ENCODE measurements around the gene PUSL1.

PUSL1 gene

DNA sequence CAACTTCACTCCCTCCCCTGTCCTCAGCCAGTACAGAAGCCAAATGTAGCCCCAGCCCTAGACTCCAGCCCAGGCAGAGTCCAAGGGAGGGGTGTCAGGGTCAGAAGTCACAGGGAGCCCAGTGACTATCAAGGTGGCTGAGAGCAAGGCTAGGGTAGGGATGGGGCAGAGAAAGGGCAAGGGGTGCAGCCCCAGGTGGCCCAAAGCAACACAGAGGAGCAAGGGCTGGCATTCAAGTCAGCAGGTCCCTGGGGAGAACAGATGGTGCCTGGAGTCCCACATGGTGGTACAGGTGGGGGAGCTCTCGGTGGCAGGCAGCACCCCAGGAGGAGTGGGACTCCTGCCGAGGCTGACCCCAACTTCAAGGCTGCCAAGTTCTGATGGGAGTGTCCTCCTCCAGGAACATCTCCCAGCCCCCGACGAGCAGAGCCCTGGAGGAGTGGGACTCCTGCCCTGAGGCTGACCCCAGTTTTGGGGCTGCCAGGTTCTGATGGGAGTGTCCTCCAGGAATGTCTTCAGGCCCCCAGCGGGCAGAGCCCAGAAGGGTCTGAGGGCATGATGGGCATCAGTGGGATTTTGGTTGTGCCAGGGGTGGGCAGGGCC is 44.5 kb downstream of the PUSL1 start:
- DNase-seq (ENCODE audit: low read depth): no peak
- TF ChIP-seq, protein P1, sequence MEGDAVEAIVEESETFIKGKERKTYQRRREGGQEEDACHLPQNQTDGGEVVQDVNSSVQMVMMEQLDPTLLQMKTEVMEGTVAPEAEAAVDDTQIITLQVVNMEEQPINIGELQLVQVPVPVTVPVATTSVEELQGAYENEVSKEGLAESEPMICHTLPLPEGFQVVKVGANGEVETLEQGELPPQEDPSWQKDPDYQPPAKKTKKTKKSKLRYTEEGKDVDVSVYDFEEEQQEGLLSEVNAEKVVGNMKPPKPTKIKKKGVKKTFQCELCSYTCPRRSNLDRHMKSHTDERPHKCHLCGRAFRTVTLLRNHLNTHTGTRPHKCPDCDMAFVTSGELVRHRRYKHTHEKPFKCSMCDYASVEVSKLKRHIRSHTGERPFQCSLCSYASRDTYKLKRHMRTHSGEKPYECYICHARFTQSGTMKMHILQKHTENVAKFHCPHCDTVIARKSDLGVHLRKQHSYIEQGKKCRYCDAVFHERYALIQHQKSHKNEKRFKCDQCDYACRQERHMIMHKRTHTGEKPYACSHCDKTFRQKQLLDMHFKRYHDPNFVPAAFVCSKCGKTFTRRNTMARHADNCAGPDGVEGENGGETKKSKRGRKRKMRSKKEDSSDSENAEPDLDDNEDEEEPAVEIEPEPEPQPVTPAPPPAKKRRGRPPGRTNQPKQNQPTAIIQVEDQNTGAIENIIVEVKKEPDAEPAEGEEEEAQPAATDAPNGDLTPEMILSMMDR (IDR thresholded peaks at IDR 0.05; ENCODE audit: control insufficient read depth, insufficient read depth, low read depth, low read length, missing control alignments): no peak
- H3K4me3 ChIP-seq (ENCODE audit: control insufficient read depth, low read depth, low read length): no peak overlapping the region; the same call in 1 of the 2 replicates

DNA sequence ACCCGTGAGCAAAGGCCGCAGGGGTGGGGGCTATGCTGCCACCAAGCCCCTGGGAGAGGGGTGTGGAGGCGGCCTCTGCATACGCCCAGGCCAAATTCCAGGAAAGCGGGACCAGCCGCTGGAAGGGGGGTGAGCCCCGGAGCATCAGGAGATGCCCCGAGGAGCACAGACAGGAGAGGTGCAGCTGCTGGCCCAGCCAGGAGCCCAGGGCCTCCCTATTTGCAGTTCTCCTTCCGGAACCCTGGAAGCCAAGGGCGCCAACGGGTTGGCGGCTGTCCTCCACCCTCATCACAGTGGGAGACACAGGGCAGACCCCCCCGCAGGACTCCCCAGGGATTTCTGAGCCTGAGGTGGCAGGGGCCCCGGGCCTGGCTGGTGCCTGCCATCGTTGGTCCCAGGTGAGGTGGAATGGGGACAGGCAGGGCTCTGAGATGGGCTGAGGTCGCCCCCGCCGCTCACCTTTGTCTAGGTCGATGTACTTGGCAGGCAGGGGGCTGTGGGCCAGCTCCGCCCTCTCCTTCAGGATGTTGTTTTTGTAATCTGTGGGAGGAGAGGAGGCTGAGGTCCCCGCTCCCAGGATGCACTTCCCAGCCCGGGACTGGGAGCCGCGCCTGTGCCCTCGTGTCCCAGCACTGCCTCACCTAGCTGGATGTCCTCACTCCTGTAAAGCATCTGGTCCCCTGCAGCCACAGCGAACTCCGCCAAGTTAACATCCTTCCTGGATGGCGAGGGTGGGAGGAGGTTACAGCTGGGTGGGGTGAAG is 45.2 kb downstream of the PUSL1 start:
- no peak overlapping the region for H3K4me3 ChIP-seq (ENCODE audit: control insufficient read depth, low read depth, low read length)
- no peak for DNase-seq (ENCODE audit: low read depth)
- TF ChIP-seq, protein P1 (IDR thresholded peaks at IDR 0.05; ENCODE audit: control insufficient read depth, insufficient read depth, low read depth, low read length, missing control alignments): no peak

DNA sequence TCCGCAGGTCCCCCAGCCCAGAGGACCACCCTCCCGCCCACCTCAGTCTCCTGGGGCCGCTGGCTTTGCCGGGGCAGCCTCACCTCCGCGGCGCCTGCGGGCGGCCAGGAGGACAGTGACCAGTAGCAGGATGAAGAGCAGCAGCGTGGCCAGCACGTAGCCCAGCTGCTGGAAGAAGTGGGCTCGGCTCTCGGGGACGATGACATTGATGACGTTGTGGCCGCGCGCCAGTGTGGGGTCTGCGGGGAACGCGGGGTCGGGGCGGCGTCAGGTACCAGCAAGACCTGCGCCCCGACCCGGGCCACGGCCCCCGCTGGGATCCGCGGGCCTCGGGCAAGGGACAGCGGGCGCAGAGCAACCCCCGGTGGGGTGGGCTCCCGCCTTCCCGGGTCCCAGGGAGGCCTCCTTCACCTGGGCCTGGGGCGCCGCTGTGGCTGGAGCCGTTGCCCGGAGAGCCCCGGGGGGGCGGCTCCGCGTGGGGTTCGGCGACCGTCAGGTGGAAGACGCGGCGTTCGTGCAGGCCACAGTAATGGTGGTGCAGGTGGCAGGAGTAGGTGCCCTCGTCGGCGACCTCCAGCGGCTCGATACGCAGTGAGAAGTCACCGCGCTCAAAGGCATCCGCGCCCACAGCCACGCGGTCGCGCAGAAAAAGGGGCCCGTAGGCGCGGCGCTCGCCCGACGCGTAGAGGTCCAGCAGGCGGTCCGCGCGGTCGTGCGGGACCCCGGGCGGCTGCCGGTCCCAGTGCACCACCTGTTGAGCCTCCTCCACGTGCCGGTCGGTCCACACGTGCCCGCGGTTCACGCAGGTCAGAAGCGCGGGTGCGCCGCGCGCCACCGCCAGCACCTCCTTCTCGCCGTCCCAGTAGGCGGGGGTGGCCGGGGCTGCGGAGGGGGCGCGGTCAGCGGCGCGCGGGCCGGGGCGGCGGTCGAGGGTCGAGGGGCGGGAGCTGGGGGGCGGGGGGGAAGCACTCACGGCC is 46.2 kb downstream of the PUSL1 start:
- no peak for DNase-seq (ENCODE audit: low read depth)
- TF ChIP-seq, protein P1 (IDR thresholded peaks at IDR 0.05; ENCODE audit: control insufficient read depth, insufficient read depth, low read depth, low read length, missing control alignments): no peak
- H3K4me3 ChIP-seq (ENCODE audit: control insufficient read depth, low read depth, low read length): peak overlapping the region; percentile 95

DNA sequence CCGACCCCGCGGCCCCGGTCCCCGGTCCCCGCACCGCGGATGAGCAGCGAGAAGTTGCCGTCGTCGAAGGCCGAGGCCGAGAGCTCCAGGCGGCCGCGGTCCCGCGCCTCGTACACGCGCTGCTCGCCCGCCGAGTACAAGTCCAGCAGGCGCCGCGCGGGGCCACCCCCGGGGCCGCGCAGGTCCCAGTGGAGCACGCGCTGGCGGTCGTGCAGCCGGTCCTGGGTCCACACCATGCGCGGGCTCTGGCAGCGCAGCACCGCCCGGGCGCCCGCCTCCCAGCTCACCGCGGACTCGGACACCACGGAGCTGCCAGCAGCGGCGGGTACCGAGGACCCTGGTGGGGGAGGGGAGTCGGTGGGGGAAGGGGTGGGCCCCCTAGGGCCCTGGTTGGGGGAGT is 47.0 kb downstream of the PUSL1 start:
- peak overlapping the region; percentile 95 for H3K4me3 ChIP-seq (ENCODE audit: control insufficient read depth, low read depth, low read length)
- TF ChIP-seq, protein P1 (IDR thresholded peaks at IDR 0.05; ENCODE audit: control insufficient read depth, insufficient read depth, low read depth, low read length, missing control alignments): no peak
- no peak for DNase-seq (ENCODE audit: low read depth)

DNA sequence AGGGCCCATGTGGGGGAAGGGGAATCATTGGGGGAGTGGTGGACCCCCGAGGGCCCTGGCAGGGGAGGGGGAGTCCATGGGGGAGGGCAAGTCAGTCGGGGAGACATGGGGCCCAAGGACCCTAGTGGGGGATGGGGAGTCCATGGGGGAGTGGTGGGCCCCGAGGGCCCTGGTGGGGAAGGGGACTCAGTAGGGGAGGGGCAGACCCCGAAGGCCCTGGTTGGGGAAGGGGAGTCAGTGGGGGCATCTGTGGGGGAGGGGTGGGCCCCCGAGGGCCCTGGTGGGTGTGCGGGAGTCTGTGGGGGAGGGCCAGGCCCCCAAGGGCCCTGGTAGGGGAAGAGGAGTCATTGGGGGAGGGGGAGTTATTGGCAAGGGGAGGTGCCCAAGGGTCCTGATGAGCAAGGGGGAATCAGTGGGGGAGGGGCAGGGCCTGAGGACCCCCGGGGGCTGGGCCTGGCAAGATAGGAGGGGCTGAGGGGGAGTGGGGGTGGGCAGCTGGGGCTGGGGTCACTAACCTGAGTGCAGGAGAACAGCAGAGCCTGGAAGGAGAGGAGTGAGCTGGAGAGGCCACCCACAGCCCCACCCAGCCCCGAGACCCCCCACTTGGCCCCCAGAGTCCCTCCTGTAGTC is 47.9 kb downstream of the PUSL1 start:
- no peak for DNase-seq (ENCODE audit: low read depth)
- peak overlapping the region; percentile 95 for H3K4me3 ChIP-seq (ENCODE audit: control insufficient read depth, low read depth, low read length)
- TF ChIP-seq, protein P1 (IDR thresholded peaks at IDR 0.05; ENCODE audit: control insufficient read depth, insufficient read depth, low read depth, low read length, missing control alignments): no peak
